Liver (tissue), 9 donors: ENCODE results near the gene TCEA2. TPM values are rescaled to one million over a fixed set of nuclear protein-coding genes. Genes with fewer than 3 reads are reported as not detected.

Source experiments
- DNase-seq: peaks from one replicate; pipeline ENCODE4 v3.0.0-alpha.2; 2017; ENCODE audit warnings: low spot score
- H3K27ac ChIP-seq, 2 donors: one replicate each; pipeline ENCODE4 v1.7.0; 2013; ENCODE audit warnings: inconsistent platforms in 2 of 2, low read length in 2 of 2, control low read depth in 1 of 2, low read depth in 1 of 2, mild to moderate bottlenecking in 1 of 2
- H3K27me3 ChIP-seq, 4 donors: one replicate each; pipeline versions ENCODE4 v1.6.1 to v1.7.0; 2013; ENCODE audit warnings: low read length in 3 of 4, inconsistent platforms in 1 of 4, mild to moderate bottlenecking in 1 of 4, moderate library complexity in 1 of 4; ENCODE audit not compliant: control insufficient read depth in 4 of 4, insufficient read depth in 4 of 4
- H3K36me3 ChIP-seq, 4 donors: one replicate each; pipeline versions ENCODE4 v1.6.1 to v1.7.0; 2013; ENCODE audit warnings: low read length in 3 of 4, mild to moderate bottlenecking in 3 of 4, low read depth in 1 of 4, moderate library complexity in 1 of 4; ENCODE audit not compliant: control insufficient read depth in 4 of 4, insufficient read depth in 3 of 4
- H3K4me1 ChIP-seq, 4 donors: one replicate each; pipeline versions ENCODE4 v1.6.1 to v1.7.0; 2013; ENCODE audit warnings: low read length in 3 of 4, mild to moderate bottlenecking in 3 of 4, moderate library complexity in 1 of 4; ENCODE audit not compliant: control insufficient read depth in 4 of 4, insufficient read depth in 4 of 4
- H3K4me3 ChIP-seq, 3 donors: one replicate each; pipeline versions ENCODE4 v1.6.1 to v1.7.0; 2013; ENCODE audit warnings: low read length in 3 of 3, control low read depth in 1 of 3, low read depth in 1 of 3, mild to moderate bottlenecking in 1 of 3
- H3K9ac ChIP-seq, 2 donors: one replicate each; pipeline ENCODE4 v1.7.0; 2013; ENCODE audit warnings: low read length in 2 of 2, mild to moderate bottlenecking in 2 of 2, moderate library complexity in 2 of 2, control low read depth in 1 of 2, low read depth in 1 of 2
- H3K9me3 ChIP-seq, 4 donors: one replicate each; pipeline versions ENCODE4 v1.6.1 to v1.7.0; 2013; ENCODE audit warnings: low read length in 3 of 4; ENCODE audit not compliant: control insufficient read depth in 4 of 4
- CTCF ChIP-seq: fragments of 150-350 bp; IDR thresholded peaks from 2 replicates; pipeline ENCODE4 v1.5.1; 2017; ENCODE audit warnings: improper control_type of control experiment, low read depth, low read length; ENCODE audit not compliant: missing input control
- EGR1 ChIP-seq, 2 donors: IDR thresholded peaks; 2 replicates each; pipeline ENCODE4 v1.6.1; 2016 to 2018; ENCODE audit warnings: antibody characterized with exemption in 2 of 2, low read depth in 2 of 2
- FOXA1 ChIP-seq: IDR thresholded peaks from 2 replicates; pipeline ENCODE4 v1.6.1; 2016; ENCODE audit warnings: antibody characterized with exemption
- GABPA ChIP-seq, 2 donors: IDR thresholded peaks in 1 of 2; conservative IDR thresholded peaks in 1 of 2; 2 replicates each; pipeline ENCODE4 v1.6.1; 2016; ENCODE audit warnings: antibody characterized with exemption in 2 of 2, mild to moderate bottlenecking in 1 of 2, moderate library complexity in 1 of 2
- HNF4A ChIP-seq, 2 donors: conservative IDR thresholded peaks; 2 replicates each; pipeline ENCODE4 v1.6.1; 2016; ENCODE audit warnings: antibody characterized with exemption in 2 of 2, mild to moderate bottlenecking in 2 of 2
- HNF4G ChIP-seq: IDR thresholded peaks from 2 replicates; pipeline ENCODE4 v1.6.1; 2016; ENCODE audit warnings: antibody characterized with exemption
- JUND ChIP-seq, 2 donors: IDR thresholded peaks; 2 replicates each; pipeline ENCODE4 v1.6.1; 2016; ENCODE audit warnings: antibody characterized with exemption in 2 of 2
- MAX ChIP-seq: IDR thresholded peaks from 2 replicates; pipeline ENCODE4 v1.6.1; 2016; ENCODE audit warnings: antibody characterized with exemption
- NR2F2 ChIP-seq: IDR thresholded peaks from 2 replicates; pipeline ENCODE4 v1.6.1; 2016; ENCODE audit warnings: antibody characterized with exemption
- RAD21 ChIP-seq, 2 donors: IDR thresholded peaks; 2 replicates each; pipeline ENCODE4 v1.6.1; 2016; ENCODE audit warnings: antibody characterized with exemption in 2 of 2, mild to moderate bottlenecking in 2 of 2
- RXRA ChIP-seq, 2 donors: IDR thresholded peaks; 2 replicates each; pipeline ENCODE4 v1.6.1; 2017 to 2018; ENCODE audit warnings: antibody characterized with exemption in 2 of 2, mild to moderate bottlenecking in 1 of 2
- SP1 ChIP-seq: IDR thresholded peaks from 2 replicates; pipeline ENCODE4 v1.6.1; 2018; ENCODE audit warnings: antibody characterized with exemption, mild to moderate bottlenecking
- TAF1 ChIP-seq: conservative IDR thresholded peaks from 2 replicates; pipeline ENCODE4 v1.6.1; 2016; ENCODE audit warnings: antibody characterized with exemption, mild to moderate bottlenecking
- YY1 ChIP-seq: IDR thresholded peaks from 2 replicates; pipeline ENCODE4 v1.6.1; 2016; ENCODE audit warnings: antibody characterized with exemption, mild to moderate bottlenecking
- WGBS: extraction: QIAGEN DNeasy Blood & Tissue Kit; methylation state at CpG from one replicate; pipeline ENCODE4 v1.1.7; 2013; 5-methylcytosine and 5-hydroxymethylcytosine counted together
- polyA plus RNA-seq, 2 donors: library from polyadenylated mRNA; stranded (reverse) in 1 of 2; unstranded in 1 of 2; fragments of 200-250 nt in 1 of 2; fragments of >200 nt in 1 of 2; fragmentation: Nextera tagmentation in 1 of 2; extraction: Ambion mirVana in 1 of 2; gene quantifications; one replicate each; pipeline versions ENCODE4 v1.2.1 to v1.2.3, GENCODE V29; 2013 to 2015
- total RNA-seq, 2 donors: library from RNA; depleted of rRNA; stranded (reverse); fragments of >200 nt; gene quantifications; one replicate each; pipeline ENCODE4 v1.2.3, GENCODE V29; 2014
- TF ChIP-seq, protein P1 (sequence below): IDR thresholded peaks from 2 replicates; pipeline ENCODE4 v1.6.1; 2016; ENCODE audit warnings: antibody characterized with exemption, mild to moderate bottlenecking
- donor health status: healthy.
- donor health status: healthy.
- donor health status: healthy.
- donor health status: healthy.
- donor health status: healthy.

Gene TCEA2
- total and polyA plus RNA-seq, 4 donors, result 4.6 to 22.6 (median 11.8) TPM

DNA sequence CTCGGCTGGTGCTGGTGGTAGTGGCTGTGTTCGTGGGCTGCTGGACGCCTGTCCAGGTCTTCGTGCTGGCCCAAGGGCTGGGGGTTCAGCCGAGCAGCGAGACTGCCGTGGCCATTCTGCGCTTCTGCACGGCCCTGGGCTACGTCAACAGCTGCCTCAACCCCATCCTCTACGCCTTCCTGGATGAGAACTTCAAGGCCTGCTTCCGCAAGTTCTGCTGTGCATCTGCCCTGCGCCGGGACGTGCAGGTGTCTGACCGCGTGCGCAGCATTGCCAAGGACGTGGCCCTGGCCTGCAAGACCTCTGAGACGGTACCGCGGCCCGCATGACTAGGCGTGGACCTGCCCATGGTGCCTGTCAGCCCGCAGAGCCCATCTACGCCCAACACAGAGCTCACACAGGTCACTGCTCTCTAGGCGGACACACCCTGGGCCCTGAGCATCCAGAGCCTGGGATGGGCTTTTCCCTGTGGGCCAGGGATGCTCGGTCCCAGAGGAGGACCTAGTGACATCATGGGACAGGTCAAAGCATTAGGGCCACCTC lies 35.5 kb downstream of the TCEA2 start:
- H3K27me3 ChIP-seq, result peaks cover 0 to 5% (median 0%) of the 10 kb centered on the region in 4 donors
- WGBS, result 95% methylated on average over 28 of the region's 28 CpGs

DNA sequence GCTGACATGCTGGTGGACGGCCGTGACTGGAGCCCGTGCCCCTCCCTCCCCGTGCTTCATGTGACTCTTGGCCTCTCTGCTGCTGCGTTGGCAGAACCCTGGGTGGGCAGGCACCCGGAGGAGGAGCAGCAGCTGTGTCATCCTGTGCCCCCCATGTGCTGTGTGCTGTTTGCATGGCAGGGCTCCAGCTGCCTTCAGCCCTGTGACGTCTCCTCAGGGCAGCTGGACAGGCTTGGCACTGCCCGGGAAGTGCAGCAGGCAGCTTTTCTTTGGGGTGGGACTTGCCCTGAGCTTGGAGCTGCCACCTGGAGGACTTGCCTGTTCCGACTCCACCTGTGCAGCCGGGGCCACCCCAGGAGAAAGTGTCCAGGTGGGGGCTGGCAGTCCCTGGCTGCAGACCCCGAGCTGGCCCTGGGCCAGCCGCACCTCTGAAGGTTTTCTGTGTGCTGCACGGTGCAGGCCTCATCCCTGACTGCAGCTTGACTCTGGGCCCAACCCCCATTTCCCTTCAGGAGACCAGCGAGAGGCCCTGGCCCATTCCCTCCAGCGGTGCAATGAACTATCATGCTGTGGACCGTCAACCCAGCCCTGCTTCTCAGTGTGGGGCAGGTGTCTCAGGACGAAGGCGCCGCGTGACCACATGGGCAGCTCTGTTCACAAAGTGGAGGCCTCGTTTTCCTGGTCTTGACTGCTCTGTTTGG lies 36.2 kb downstream of the TCEA2 start:
- no peak overlapping the region for H3K9ac ChIP-seq
- H3K9me3 ChIP-seq, result no peaks in the 10 kb centered on the region
- peaks cover 0 to 5% (median under 1%) of the 10 kb centered on the region in 4 donors for H3K27me3 ChIP-seq
- H3K4me3 ChIP-seq, result no peak overlapping the region
- H3K27ac ChIP-seq, result no peak overlapping the region
- H3K36me3 ChIP-seq, result no peaks in the 10 kb centered on the region
- WGBS, result 85% methylated on average over 21 of the region's 21 CpGs
- peaks cover 0 to 6% (median 3%) of the 10 kb centered on the region in 4 donors for H3K4me1 ChIP-seq
- no peak for DNase-seq
- TF ChIP-seq RXRA (IDR thresholded peaks at IDR 0.05) (no peak), HNF4G (no peak), EGR1 (IDR thresholded peaks at IDR 0.05; ENCODE audit: low read depth in 2 of 2) (no peak), RAD21 (IDR thresholded peaks at IDR 0.05) (no peak), NR2F2 (no peak), YY1 (no peak), FOXA1 (no peak), HNF4A (conservative IDR thresholded peaks at IDR 0.05) (no peak), CTCF (no peak), MAX (no peak)
- TF ChIP-seq, protein P1, sequence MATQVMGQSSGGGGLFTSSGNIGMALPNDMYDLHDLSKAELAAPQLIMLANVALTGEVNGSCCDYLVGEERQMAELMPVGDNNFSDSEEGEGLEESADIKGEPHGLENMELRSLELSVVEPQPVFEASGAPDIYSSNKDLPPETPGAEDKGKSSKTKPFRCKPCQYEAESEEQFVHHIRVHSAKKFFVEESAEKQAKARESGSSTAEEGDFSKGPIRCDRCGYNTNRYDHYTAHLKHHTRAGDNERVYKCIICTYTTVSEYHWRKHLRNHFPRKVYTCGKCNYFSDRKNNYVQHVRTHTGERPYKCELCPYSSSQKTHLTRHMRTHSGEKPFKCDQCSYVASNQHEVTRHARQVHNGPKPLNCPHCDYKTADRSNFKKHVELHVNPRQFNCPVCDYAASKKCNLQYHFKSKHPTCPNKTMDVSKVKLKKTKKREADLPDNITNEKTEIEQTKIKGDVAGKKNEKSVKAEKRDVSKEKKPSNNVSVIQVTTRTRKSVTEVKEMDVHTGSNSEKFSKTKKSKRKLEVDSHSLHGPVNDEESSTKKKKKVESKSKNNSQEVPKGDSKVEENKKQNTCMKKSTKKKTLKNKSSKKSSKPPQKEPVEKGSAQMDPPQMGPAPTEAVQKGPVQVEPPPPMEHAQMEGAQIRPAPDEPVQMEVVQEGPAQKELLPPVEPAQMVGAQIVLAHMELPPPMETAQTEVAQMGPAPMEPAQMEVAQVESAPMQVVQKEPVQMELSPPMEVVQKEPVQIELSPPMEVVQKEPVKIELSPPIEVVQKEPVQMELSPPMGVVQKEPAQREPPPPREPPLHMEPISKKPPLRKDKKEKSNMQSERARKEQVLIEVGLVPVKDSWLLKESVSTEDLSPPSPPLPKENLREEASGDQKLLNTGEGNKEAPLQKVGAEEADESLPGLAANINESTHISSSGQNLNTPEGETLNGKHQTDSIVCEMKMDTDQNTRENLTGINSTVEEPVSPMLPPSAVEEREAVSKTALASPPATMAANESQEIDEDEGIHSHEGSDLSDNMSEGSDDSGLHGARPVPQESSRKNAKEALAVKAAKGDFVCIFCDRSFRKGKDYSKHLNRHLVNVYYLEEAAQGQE, result no peak

More for the DNA sequence above, 35.5 kb downstream of the TCEA2 start:
- no peak for DNase-seq
- no peak overlapping the region for H3K4me3 ChIP-seq
- H3K9me3 ChIP-seq, result no peaks in the 10 kb centered on the region
- no peak overlapping the region for H3K27ac ChIP-seq
- H3K36me3 ChIP-seq, result no peaks in the 10 kb centered on the region
- TF ChIP-seq GABPA (IDR thresholded peaks at IDR 0.05 in 1 of 2, conservative IDR thresholded peaks at IDR 0.05 in 1 of 2), result no peak
- no peak for TF ChIP-seq TAF1
- TF ChIP-seq JUND (IDR thresholded peaks at IDR 0.05), result no peak
- TF ChIP-seq FOXA1, result no peak
- TF ChIP-seq, protein P1, result no peak
- no peak for TF ChIP-seq SP1
- no peak for TF ChIP-seq CTCF
- no peak for TF ChIP-seq RAD21 (IDR thresholded peaks at IDR 0.05)
- TF ChIP-seq YY1, result no peak
- no peak for TF ChIP-seq RXRA (IDR thresholded peaks at IDR 0.05)
- TF ChIP-seq HNF4A (conservative IDR thresholded peaks at IDR 0.05), result no peak
- peaks cover 0 to 6% (median 3%) of the 10 kb centered on the region in 4 donors for H3K4me1 ChIP-seq
- no peak overlapping the region for H3K9ac ChIP-seq
